NCI-H748 treated with DMSO at 0.1 percent for 48 hours (cell line): Measurements from ENCODE around the gene RSF1.

Experiments used
- DNase-seq: peaks from one replicate; lab custom pipeline; 2025; lab: John Stamatoyannopoulos, UW

Gene RSF1

GRCh38 chr11:77750394-77751156 lies 69.9 kb downstream of the RSF1 start:
- DNase-seq = no peak

GRCh38 chr11:77749232-77749631 lies 71.3 kb downstream of the RSF1 start:
- DNase-seq = no peak

- no peak for DNase-seq
Observed at GRCh38 chr11:77748266-77748665, 72.3 kb downstream of the RSF1 start.

GRCh38 chr11:77747381-77747969 lies 73.0 kb downstream of the RSF1 start:
- DNase-seq = no peak

- DNase-seq = no peak
Observed at GRCh38 chr11:77736473-77736872, 84.0 kb downstream of the RSF1 start.

- DNase-seq = no peak
Observed at GRCh38 chr11:77734890-77735289, 85.6 kb downstream of the RSF1 start.

GRCh38 chr11:77732143-77732542 lies 88.4 kb downstream of the RSF1 start:
- no peak for DNase-seq

GRCh38 chr11:77730789-77731188 lies 89.7 kb downstream of the RSF1 start:
- DNase-seq = no peak

- no peak for DNase-seq
Observed at GRCh38 chr11:77729063-77729462, 91.5 kb downstream of the RSF1 start.

- DNase-seq = no peak
Observed at GRCh38 chr11:77728203-77728786, 92.2 kb downstream of the RSF1 start.

- no peak for DNase-seq
Observed at GRCh38 chr11:77726524-77726923, 94.0 kb downstream of the RSF1 start.

GRCh38 chr11:77725433-77725832 lies 95.1 kb downstream of the RSF1 start:
- no peak for DNase-seq

- no peak for DNase-seq
Observed at GRCh38 chr11:77724636-77725035, 95.9 kb downstream of the RSF1 start.

GRCh38 chr11:77723024-77723423 lies 97.5 kb downstream of the RSF1 start:
- no peak for DNase-seq

- DNase-seq = no peak
Observed at GRCh38 chr11:77710358-77710757, 110.2 kb downstream of the RSF1 start.

GRCh38 chr11:77705876-77706579 lies 114.5 kb downstream of the RSF1 start:
- DNase-seq = no peak

- DNase-seq = no peak
Observed at GRCh38 chr11:77705195-77705875, 115.2 kb downstream of the RSF1 start.

- no peak for DNase-seq
Observed at GRCh38 chr11:77704029-77704428, 116.5 kb downstream of the RSF1 start.

GRCh38 chr11:77699425-77699824 lies 121.1 kb downstream of the RSF1 start:
- no peak for DNase-seq

GRCh38 chr11:77698896-77699295 lies 121.6 kb downstream of the RSF1 start:
- no peak for DNase-seq

GRCh38 chr11:77697865-77698264 lies 122.7 kb downstream of the RSF1 start:
- no peak for DNase-seq

- DNase-seq = no peak
Observed at GRCh38 chr11:77695417-77695816, 125.1 kb downstream of the RSF1 start.
